Astrocyte (in vitro differentiated cells and primary cell): ENCODE data around the gene PSPH.

ENCODE experiments used
- CTCF ChIP-seq: IDR thresholded peaks from 2 replicates; pipeline ENCODE4 v1.5.1; 2011; ENCODE audit warnings: low read depth, mild to moderate bottlenecking, inconsistent platforms, low read length, moderate library complexity; ENCODE audit not compliant: insufficient read depth
- EZH2 ChIP-seq: IDR thresholded peaks from 2 replicates; pipeline ENCODE4 v1.6.1; 2012; ENCODE audit warnings: mild to moderate bottlenecking, low read length, inconsistent platforms; ENCODE audit not compliant: insufficient read depth

GRCh38 chr7:56099653-56100052 is 48.4 kb upstream of the PSPH start:
- TF ChIP-seq CTCF, result no peak
- TF ChIP-seq EZH2, result no peak
